ENCODE results near the gene ADGRG2.
"Not testable (repeated sequence)": the region's sequence is repeated elsewhere in the genome, so short reads cannot be mapped to it uniquely, and the experiment has no call there.

The ADGRG2 gene

GRCh38 chrX:19017271-19017670 lies 105.0 kb downstream of the ADGRG2 start:
- no peaks in the 10 kb centered on the region for H3K36me3 ChIP-seq
- TF ChIP-seq CTCF (IDR thresholded peaks at IDR 0.05; ENCODE audit: low read depth, low read length), result peak; percentile 77
- DNase-seq, result peak; percentile 34

DNA sequence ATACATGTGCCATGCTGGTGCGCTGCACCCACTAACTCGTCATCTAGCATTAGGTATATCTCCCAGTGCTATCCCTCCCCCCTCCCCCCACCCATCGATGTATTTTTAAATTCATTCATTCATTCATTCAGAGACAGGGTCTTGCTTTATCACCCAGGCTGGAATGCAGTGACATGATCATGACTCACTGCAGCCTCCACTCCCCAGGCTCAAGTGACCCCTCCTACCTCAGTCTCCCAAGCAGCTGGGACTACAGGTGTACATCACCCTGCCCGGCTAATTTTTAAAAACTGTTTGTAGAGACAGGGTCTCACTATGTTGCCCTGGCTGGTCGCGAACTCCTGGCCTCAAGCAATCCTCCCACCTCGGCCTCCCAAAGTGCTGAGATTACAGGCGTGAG lies 105.7 kb downstream of the ADGRG2 start:
- not testable (repeated sequence) for H3K4me3 ChIP-seq (ENCODE audit: low read depth, low read length); H3K36me3 ChIP-seq; H3K9me3 ChIP-seq (ENCODE audit: severe bottlenecking); DNase-seq; H3K27ac ChIP-seq
- peaks cover 42% of the 10 kb centered on the region for H3K27me3 ChIP-seq (ENCODE audit: insufficient read depth, low read depth, severe bottlenecking)

More at GRCh38 chrX:19017271-19017670, 105.0 kb downstream of the ADGRG2 start:
- Histone ChIP-seq H3K27ac (no peak overlapping the region), H3K27me3 (ENCODE audit: insufficient read depth, low read depth, severe bottlenecking) (peaks cover 42% of the 10 kb centered on the region), H3K9me3 (ENCODE audit: severe bottlenecking) (no peaks in the 10 kb centered on the region), H3K4me3 (ENCODE audit: low read depth, low read length) (no peak overlapping the region)

DNA sequence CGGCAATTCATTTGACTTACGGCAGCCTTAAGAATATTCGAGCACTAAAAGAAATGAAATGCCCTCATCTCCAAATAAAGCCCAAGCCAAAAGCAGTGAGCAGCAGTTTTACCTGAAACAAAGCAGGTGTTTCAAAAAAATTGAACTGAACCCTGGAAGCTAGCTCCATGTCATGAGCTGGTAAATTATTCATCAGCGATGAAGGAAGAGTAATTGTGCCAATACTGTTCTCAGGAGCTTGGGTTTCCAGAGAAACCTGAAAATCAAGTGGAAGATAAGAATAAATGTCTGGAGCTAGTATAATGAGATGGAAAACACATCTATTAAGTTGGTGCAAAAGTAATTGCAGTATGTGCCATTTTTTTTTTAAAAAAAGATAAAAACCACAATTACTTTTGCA lies 114.4 kb downstream of the ADGRG2 start:
- DNase-seq, result no peak
- no peak overlapping the region for H3K27ac ChIP-seq
- H3K36me3 ChIP-seq, result no peaks in the 10 kb centered on the region
- H3K9me3 ChIP-seq (ENCODE audit: severe bottlenecking), result no peaks in the 10 kb centered on the region
- no peak overlapping the region for H3K4me3 ChIP-seq (ENCODE audit: low read depth, low read length)
- TF ChIP-seq CTCF (IDR thresholded peaks at IDR 0.05; ENCODE audit: low read depth, low read length), result no peak
- H3K27me3 ChIP-seq (ENCODE audit: insufficient read depth, low read depth, severe bottlenecking), result peaks cover 13% of the 10 kb centered on the region

DNA sequence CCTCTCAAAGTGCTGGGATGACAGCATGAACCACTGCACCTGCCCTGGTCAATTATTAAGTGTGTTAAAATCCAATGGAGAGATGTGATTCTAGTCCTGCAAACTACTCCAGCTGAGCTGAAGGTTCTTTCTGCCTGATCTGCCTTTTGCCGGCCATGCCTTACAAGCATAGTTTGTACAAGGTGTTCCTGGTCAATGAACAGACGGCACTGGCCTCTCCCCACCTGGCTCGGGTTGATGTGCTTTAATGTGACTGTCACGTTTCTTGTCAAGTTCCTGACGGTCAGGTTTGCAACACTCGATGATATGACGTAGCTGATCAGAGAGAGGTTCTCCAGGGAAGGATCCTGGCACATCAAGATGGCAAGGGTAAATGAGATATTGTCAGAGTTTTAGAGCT lies 115.3 kb downstream of the ADGRG2 start:
- DNase-seq, result no peak
- H3K9me3 ChIP-seq (ENCODE audit: severe bottlenecking), result no peaks in the 10 kb centered on the region
- no peak for TF ChIP-seq CTCF (IDR thresholded peaks at IDR 0.05; ENCODE audit: low read depth, low read length)
- no peak overlapping the region for H3K27ac ChIP-seq
- no peaks in the 10 kb centered on the region for H3K36me3 ChIP-seq
- H3K4me3 ChIP-seq (ENCODE audit: low read depth, low read length), result no peak overlapping the region
- H3K27me3 ChIP-seq (ENCODE audit: insufficient read depth, low read depth, severe bottlenecking), result peaks cover 11% of the 10 kb centered on the region

DNA sequence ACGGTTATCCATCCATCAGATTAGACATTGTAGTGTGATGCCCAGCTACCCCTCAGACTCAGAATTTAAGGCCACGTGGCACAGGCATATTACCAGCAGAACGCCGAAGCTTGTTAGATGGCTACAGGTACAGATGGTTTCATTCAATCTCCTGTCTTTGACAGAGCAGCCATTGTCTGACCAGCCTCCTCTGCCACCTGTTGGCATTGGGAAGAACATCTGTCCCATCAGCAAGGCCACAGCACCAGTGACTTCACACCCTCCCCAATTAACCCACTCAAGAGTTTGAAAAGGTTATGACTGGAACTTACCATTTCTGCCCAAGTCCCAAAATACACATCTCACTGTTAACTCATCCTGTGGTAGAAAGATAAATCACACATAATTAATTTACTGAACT lies 116.4 kb downstream of the ADGRG2 start:
- Histone ChIP-seq H3K9me3 (ENCODE audit: severe bottlenecking) (no peaks in the 10 kb centered on the region), H3K27me3 (ENCODE audit: insufficient read depth, low read depth, severe bottlenecking) (peaks cover 14% of the 10 kb centered on the region), H3K36me3 (no peaks in the 10 kb centered on the region), H3K4me3 (ENCODE audit: low read depth, low read length) (no peak overlapping the region), H3K27ac (no peak overlapping the region)
- DNase-seq, result no peak
- TF ChIP-seq CTCF (IDR thresholded peaks at IDR 0.05; ENCODE audit: low read depth, low read length), result no peak

DNA sequence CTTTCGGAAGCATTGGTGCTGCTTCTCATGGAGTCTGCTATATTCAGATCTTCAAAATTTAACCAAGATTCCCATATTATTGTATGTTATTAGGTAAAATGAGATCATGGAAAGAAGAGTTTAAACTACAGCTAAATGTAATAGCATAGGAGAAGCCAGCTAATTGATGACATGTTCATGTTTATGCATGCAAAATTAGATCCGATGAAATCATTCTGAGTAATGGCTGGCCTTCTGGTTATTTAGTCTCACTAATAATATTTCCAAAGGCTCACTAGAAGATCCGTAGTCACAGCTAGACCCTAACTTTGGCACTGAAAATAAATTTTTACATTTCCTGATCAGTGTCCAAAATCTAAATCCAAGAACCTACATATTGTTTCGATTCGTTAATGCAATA lies 118.5 kb downstream of the ADGRG2 start:
- H3K27me3 ChIP-seq (ENCODE audit: insufficient read depth, low read depth, severe bottlenecking), result peaks cover 17% of the 10 kb centered on the region
- DNase-seq, result no peak
- no peaks in the 10 kb centered on the region for H3K36me3 ChIP-seq
- TF ChIP-seq CTCF (IDR thresholded peaks at IDR 0.05; ENCODE audit: low read depth, low read length), result no peak
- H3K9me3 ChIP-seq (ENCODE audit: severe bottlenecking), result no peaks in the 10 kb centered on the region
- no peak overlapping the region for H3K27ac ChIP-seq
- H3K4me3 ChIP-seq (ENCODE audit: low read depth, low read length), result no peak overlapping the region
